ENCODE measurements around the gene GNAS.
"Not testable (repeated sequence)": the region's sequence is repeated elsewhere in the genome, so short reads cannot be mapped to it uniquely, and the experiment has no call there.

Gene GNAS

DNA sequence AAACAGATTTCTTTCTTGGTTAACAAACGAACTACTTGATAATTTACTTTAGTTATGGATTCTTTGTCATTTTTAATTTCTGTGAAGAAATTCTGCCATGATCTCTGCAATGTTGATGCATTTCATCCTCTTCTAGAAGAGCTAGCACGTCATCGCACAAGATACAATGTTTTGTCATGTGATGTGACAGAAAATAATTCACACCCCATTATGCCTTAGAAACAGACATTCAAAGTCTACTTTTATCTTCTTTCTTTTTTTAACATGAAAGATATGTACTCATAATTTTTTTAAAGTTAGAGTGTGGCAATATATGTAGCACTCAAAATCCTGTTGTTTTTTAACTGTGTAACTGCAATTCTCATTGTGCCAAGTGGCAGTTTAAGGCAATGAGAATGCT lies 89.0 kb downstream of the GNAS start:
- DNase-seq, result no peak

DNA sequence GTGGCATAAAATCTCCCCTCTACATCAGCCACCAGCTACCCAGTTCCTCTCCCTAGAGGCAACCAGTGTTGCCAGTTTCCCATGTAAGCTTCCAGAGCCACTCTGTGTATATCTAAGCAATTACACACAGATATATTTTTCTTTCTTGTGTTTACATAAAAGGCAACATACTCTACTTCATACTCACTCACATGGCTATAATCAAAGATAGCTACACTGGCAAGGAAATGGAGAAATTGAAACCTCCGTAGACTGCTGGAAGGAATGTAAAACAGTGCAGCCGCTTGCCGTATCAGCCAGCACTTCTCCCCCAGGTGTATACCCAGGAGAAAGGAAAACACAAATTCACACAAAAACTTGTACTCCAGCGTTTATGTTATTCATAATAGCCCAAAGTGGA lies 90.0 kb downstream of the GNAS start:
- DNase-seq, result no peak

GRCh38 chr20:58944610-58945009 lies 92.1 kb downstream of the GNAS start:
- no peak for DNase-seq

- DNase-seq, result no peak
These were observed 93.6 kb downstream of the GNAS start for GRCh38 chr20:58945965-58946631.

DNA sequence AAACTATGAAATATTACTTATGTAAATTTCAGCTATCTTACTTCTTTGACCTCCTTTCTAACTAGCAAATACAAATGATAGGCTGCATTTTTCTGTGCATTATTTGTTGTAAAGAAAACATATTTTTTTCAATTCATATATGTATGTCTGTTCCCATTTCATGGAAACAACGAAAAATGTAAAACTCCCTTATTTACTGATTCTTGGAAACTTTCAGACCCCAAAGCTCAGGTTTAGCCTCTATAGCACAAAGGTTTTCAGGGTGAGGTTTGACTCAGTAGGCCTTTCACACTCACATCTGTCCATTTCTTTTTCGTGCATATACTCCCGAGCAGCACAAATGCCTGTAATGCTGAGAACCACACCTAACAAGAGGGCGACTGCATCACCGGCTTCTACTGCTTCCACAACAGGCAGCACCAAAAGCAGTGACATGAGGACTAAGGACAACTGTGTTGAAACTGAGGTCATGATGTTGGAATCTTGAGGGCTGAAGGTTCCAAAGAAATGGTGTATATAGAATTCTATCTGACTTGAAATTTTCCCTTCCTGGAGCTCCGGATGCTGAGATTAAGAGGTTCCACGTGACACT lies 95.4 kb downstream of the GNAS start:
- DNase-seq, result not testable (repeated sequence)

DNA sequence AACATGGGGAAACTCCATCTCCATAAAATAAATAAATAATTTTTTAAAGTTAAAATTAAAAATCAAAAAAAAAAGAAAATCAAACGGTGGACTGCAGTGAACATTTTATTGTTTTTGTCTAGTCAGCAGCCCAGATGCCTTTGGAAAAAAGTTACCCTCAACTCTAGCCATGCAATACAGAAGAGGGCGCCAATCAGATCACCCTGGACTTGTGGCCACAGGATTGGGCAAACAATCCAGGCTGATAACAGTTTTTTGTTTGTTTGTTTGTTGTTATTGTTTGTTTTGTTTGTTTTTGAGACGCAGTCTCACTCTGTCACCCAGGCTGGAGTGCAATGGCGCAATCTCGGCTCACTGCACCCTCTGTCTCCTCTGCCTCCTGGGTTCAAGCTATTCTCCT lies 98.1 kb downstream of the GNAS start:
- DNase-seq, result no peak

- no peak for DNase-seq
These were observed 100.5 kb downstream of the GNAS start for GRCh38 chr20:58953050-58953449.

DNA sequence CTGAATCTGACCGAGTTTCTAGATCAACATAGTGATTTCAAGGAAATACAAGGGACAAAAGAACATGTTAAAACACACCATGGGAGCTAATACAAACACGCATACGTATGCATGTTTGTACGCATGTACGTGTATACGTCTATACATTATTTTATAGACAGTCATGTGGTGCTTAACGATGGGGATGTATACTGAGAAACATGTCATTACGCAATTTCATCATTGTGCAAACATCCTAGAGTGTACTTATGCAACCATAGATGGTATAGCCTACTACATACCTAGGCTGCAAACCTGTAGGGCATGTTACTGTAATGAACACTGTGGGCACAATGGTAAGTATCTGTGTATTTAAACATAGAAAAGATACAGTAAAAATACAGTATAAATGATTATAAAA lies 103.6 kb downstream of the GNAS start:
- DNase-seq, result no peak

DNA sequence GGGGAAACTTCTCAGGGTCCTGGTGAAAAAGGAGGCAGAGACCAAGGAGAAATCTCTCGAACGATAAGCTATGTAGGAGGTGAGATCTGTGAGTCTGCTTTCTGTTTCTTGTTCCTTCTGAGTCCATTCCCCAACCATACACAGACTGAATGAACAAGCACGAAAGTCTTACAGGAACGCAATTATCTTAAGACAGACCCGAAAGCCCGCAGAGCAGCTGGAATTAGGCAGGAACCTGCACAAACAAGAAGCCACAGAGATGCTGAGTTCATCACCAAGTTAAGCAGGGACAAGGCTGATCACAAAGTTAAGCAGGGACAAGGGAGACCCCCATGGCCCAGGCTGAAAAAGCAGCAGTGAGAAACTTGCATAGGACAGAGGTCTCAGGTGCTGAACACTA lies 107.1 kb downstream of the GNAS start:
- no peak for DNase-seq
